Hepatocyte (in vitro differentiated cells): ENCODE results near the gene WDR31. TPM values are rescaled to one million over a fixed set of nuclear protein-coding genes. Genes with fewer than 3 reads are reported as not detected.

Experiments
- DNase-seq: peaks from one replicate; pipeline ENCODE4 v3.0.0-alpha.2; 2016; ENCODE audit warnings: low spot score
- H2AFZ ChIP-seq: fragments of 200-600 bp; sonication (generic); 2 replicates; pipeline ENCODE4 v1.6.0; 2016; ENCODE audit warnings: antibody characterized with exemption, mild to moderate bottlenecking
- H3K27ac ChIP-seq: fragments of 200-600 bp; sonication (generic); 2 replicates; pipeline ENCODE4 v1.5.1; 2016; ENCODE audit warnings: mild to moderate bottlenecking
- H3K27me3 ChIP-seq: fragments of 200-600 bp; sonication (generic); 2 replicates; pipeline ENCODE4 v1.6.1; 2016
- H3K36me3 ChIP-seq: fragments of 200-600 bp; sonication (generic); replicated peaks from 2 replicates; pipeline ENCODE4 v1.5.1; 2016; ENCODE audit warnings: low read depth; ENCODE audit not compliant: insufficient read depth
- H3K4me1 ChIP-seq: fragments of 200-600 bp; sonication (generic); 2 replicates; pipeline ENCODE4 v1.5.1; 2016; ENCODE audit warnings: mild to moderate bottlenecking, moderate library complexity; ENCODE audit not compliant: insufficient read depth
- H3K4me2 ChIP-seq: fragments of 200-600 bp; sonication (generic); 2 replicates; pipeline ENCODE4 v1.6.0; 2016
- H3K4me3 ChIP-seq: fragments of 200-600 bp; sonication (generic); 2 replicates; pipeline ENCODE4 v1.5.1; 2016; ENCODE audit warnings: mild to moderate bottlenecking
- H3K79me2 ChIP-seq: fragments of 200-600 bp; sonication (generic); 2 replicates; pipeline ENCODE4 v1.6.0; 2017; ENCODE audit warnings: mild to moderate bottlenecking
- H3K9me2 ChIP-seq: fragments of 200-600 bp; sonication (generic); replicated peaks from 2 replicates; pipeline ENCODE4 v1.6.0; 2017; ENCODE audit warnings: mild to moderate bottlenecking; ENCODE audit not compliant: insufficient read depth
- H3K9me3 ChIP-seq: fragments of 200-600 bp; sonication (generic); 2 replicates; pipeline ENCODE4 v1.5.1; 2016; ENCODE audit warnings: low read depth, mild to moderate bottlenecking
- H4K20me1 ChIP-seq: fragments of 200-600 bp; sonication (generic); 2 replicates; pipeline ENCODE4 v1.6.0; 2016; ENCODE audit warnings: mild to moderate bottlenecking; ENCODE audit not compliant: insufficient read depth, poor library complexity, severe bottlenecking
- CTCF ChIP-seq: fragments of 200-600 bp; sonication (generic); IDR thresholded peaks from 2 replicates; pipeline ENCODE4 v1.5.1; 2016; ENCODE audit warnings: antibody characterized with exemption, mild to moderate bottlenecking; ENCODE audit not compliant: poor library complexity
- EZH2 ChIP-seq: fragments of 200-600 bp; sonication (generic); IDR thresholded peaks from 2 replicates; pipeline ENCODE4 v1.6.1; 2016; ENCODE audit warnings: antibody characterized with exemption, mild to moderate bottlenecking, borderline replicate concordance
- EZH2phosphoT487 ChIP-seq: fragments of 200-600 bp; sonication (generic); IDR thresholded peaks from one replicate; pipeline ENCODE4 v1.6.1; 2018; ENCODE audit warnings: antibody characterized with exemption, mild to moderate bottlenecking, low read depth, moderate library complexity; ENCODE audit not compliant: unreplicated experiment, severe bottlenecking
- WGBS: methylation state at CpG from one replicate; pipeline ENCODE4 v1.1.6; 2016; ENCODE audit warnings: low lambda C conversion rate; ENCODE audit errors: missing lambda C conversion rate; 5-methylcytosine and 5-hydroxymethylcytosine counted together
- polyA plus RNA-seq: library from polyadenylated mRNA; unstranded; fragments of >200 nt; fragmentation: Nextera tagmentation; extraction: Ambion mirVana; gene quantifications from 2 replicates; pipeline ENCODE4 v1.2.1, GENCODE V29; 2016
- total RNA-seq: library from RNA; depleted of rRNA; stranded (reverse); fragments of >200 nt; gene quantifications from 2 replicates; pipeline ENCODE4 v1.2.3, GENCODE V29; 2014

Gene WDR31
- total and polyA plus RNA-seq, 2 experiments from 2014 or later, result 1.3 to 1.4 TPM

GRCh38 chr9:113352006-113352405 lies 11.9 kb upstream of the WDR31 start:
- WGBS, result 78% methylated on average over 6 of the region's 6 CpGs
- Histone ChIP-seq H4K20me1 (no peaks in the 10 kb centered on the region), H3K27ac (no peak overlapping the region), H3K4me2 (no peak overlapping the region), H3K36me3 (no peaks in the 10 kb centered on the region), H2AFZ (no peak overlapping the region), H3K27me3 (peaks cover 20% of the 10 kb centered on the region), H3K9me3 (no peaks in the 10 kb centered on the region), H3K4me3 (no peak overlapping the region), H3K4me1 (peaks cover 9% of the 10 kb centered on the region), H3K79me2 (no peaks in the 10 kb centered on the region), H3K9me2 (no peaks in the 10 kb centered on the region)
- TF ChIP-seq CTCF, result no peak
- TF ChIP-seq EZH2, result no peak
- no peak for DNase-seq

GRCh38 chr9:113350937-113351336 lies 10.9 kb upstream of the WDR31 start:
- H3K9me3 ChIP-seq, result no peaks in the 10 kb centered on the region
- H3K9me2 ChIP-seq, result no peaks in the 10 kb centered on the region
- H3K27ac ChIP-seq, result no peak overlapping the region
- H3K4me3 ChIP-seq, result no peak overlapping the region
- H3K36me3 ChIP-seq, result no peaks in the 10 kb centered on the region
- WGBS, result 64% methylated on average over 6 of the region's 6 CpGs
- peaks cover 20% of the 10 kb centered on the region for H3K27me3 ChIP-seq
- TF ChIP-seq CTCF (no peak), EZH2phosphoT487 (no peak), EZH2 (no peak)
- no peak overlapping the region for H2AFZ ChIP-seq
- peaks cover 9% of the 10 kb centered on the region for H3K4me1 ChIP-seq
- DNase-seq, result no peak
- no peaks in the 10 kb centered on the region for H4K20me1 ChIP-seq
- H3K4me2 ChIP-seq, result no peak overlapping the region
- no peaks in the 10 kb centered on the region for H3K79me2 ChIP-seq

GRCh38 chr9:113350107-113350661 lies 10.1 kb upstream of the WDR31 start:
- DNase-seq, result no peak
- H3K4me3 ChIP-seq, result peak overlapping the region; percentile 58
- H3K36me3 ChIP-seq, result no peaks in the 10 kb centered on the region
- H3K9me2 ChIP-seq, result no peaks in the 10 kb centered on the region
- TF ChIP-seq EZH2phosphoT487 (no peak), CTCF (no peak)
- H3K4me2 ChIP-seq, result peak overlapping the region; percentile 92
- 17% methylated on average over 14 of the region's 14 CpGs for WGBS
- H3K79me2 ChIP-seq, result no peaks in the 10 kb centered on the region
- no peaks in the 10 kb centered on the region for H4K20me1 ChIP-seq
- H3K27me3 ChIP-seq, result peaks cover 20% of the 10 kb centered on the region
- H3K27ac ChIP-seq, result no peak overlapping the region
- peaks cover 9% of the 10 kb centered on the region for H3K4me1 ChIP-seq
- H3K9me3 ChIP-seq, result no peaks in the 10 kb centered on the region
- H2AFZ ChIP-seq, result peak overlapping the region; percentile 63
